Ascending aorta (tissue), 2 donors: ENCODE results near the gene ALPL. TPM values are rescaled to one million over a fixed set of nuclear protein-coding genes. Genes with fewer than 3 reads are reported as not detected.
"Not testable (repeated sequence)": the region's sequence is repeated elsewhere in the genome, so short reads cannot be mapped to it uniquely, and the experiment has no call there.

Source experiments
- DNase-seq, 2 donors: peaks; one replicate each; pipeline ENCODE4 v3.0.0-alpha.2; 2019; ENCODE audit warnings: low spot score in 2 of 2
- H3K27ac ChIP-seq, 2 donors: fragments of 200-600 bp; sonication (generic); one replicate each; pipeline ENCODE4 v1.5.1; 2016 to 2017; ENCODE audit warnings: mild to moderate bottlenecking in 1 of 2
- H3K27me3 ChIP-seq: fragments of 200-600 bp; sonication (generic); one replicate; pipeline ENCODE4 v1.5.1; 2017
- H3K36me3 ChIP-seq, 2 donors: fragments of 200-600 bp; sonication (generic); one replicate each; pipeline ENCODE4 v1.5.1; 2016
- H3K4me1 ChIP-seq, 2 donors: fragments of 200-600 bp; sonication (generic); one replicate each; pipeline ENCODE4 v1.5.1; 2016 to 2017; ENCODE audit warnings: mild to moderate bottlenecking in 1 of 2
- H3K4me3 ChIP-seq, 2 donors: fragments of 200-600 bp; sonication (generic); one replicate each; pipeline ENCODE4 v1.5.1; 2016 to 2017; ENCODE audit warnings: mild to moderate bottlenecking in 1 of 2
- H3K9me3 ChIP-seq, 2 donors: fragments of 200-600 bp; sonication (generic); one replicate each; pipeline ENCODE4 v1.5.1; 2016
- CTCF ChIP-seq, 3 experiments: fragments of 200-600 bp in 2 of 3; fragments of 450-650 bp in 1 of 3; sonication (generic) in 2 of 3; IDR thresholded peaks; one replicate each; pipeline ENCODE4 v1.5.1; 2016 to 2019; ENCODE audit warnings: antibody characterized with exemption in 3 of 3, mild to moderate bottlenecking in 1 of 3, moderate library complexity in 1 of 3
- intact Hi-C: fragments of 100-400 bp; cut with DNase I; formaldehyde crosslinking; loops from one replicate; pipeline ENCODE4 v1.15.1; 2023
- total RNA-seq: library from RNA; depleted of rRNA; stranded (reverse); fragments of >200 nt; gene quantifications from one replicate; pipeline ENCODE4 v1.1.0, GENCODE V29; 2016

The ALPL gene
- total RNA-seq: 35.3 TPM

- intact Hi-C loops: loop anchor here (2.0 kb wide), 1 partner anchor 149 kb away; no protein-coding TSS in a partner anchor
- Histone ChIP-seq H3K27me3 (peaks cover 9% of the 10 kb centered on the region), H3K9me3 (no peaks in the 10 kb centered on the region), H3K4me1 (peaks cover 4 to 5% of the 10 kb centered on the region in 2 donors), H3K36me3 (no peaks in the 10 kb centered on the region), H3K27ac (no peak within 1 kb of the TSS), H3K4me3 (peak within 1 kb of the TSS; percentile 44 to 53)
- DNase-seq: no peak
- TF ChIP-seq CTCF (IDR thresholded peaks at IDR 0.05): no peak
Observed at GRCh38 chr1:21509351-21510112, at the start of gene ALPL. TSS of gene ALPL (plus strand) at chr1:21509423. CDS start at chr1:21554082, 44,659 bp downstream.

GRCh38 chr1:21465127-21465526 is 44.1 kb upstream of the ALPL start:
- H3K27ac ChIP-seq, DNase-seq, H3K4me1 ChIP-seq, H3K27me3 ChIP-seq, intact Hi-C loops, H3K36me3 ChIP-seq, H3K4me3 ChIP-seq, H3K9me3 ChIP-seq: not testable (repeated sequence)

GRCh38 chr1:21467946-21468345 is 41.3 kb upstream of the ALPL start:
- H3K27me3 ChIP-seq, H3K27ac ChIP-seq, DNase-seq, intact Hi-C loops, H3K9me3 ChIP-seq, H3K4me1 ChIP-seq, H3K4me3 ChIP-seq, H3K36me3 ChIP-seq: not testable (repeated sequence)

- Histone ChIP-seq H3K27ac (no peak overlapping the region), H3K4me3 (no peak overlapping the region), H3K4me1 (no peaks in the 10 kb centered on the region), H3K36me3 (peaks cover 2 to 7% of the 10 kb centered on the region in 2 donors), H3K27me3 (no peaks in the 10 kb centered on the region), H3K9me3 (no peaks in the 10 kb centered on the region)
- intact Hi-C loops: no loop called here
- no peak for DNase-seq
- TF ChIP-seq CTCF (IDR thresholded peaks at IDR 0.05): peak in 1 of 3 experiments; percentile 10
Observed at GRCh38 chr1:21468599-21468998, 40.6 kb upstream of the ALPL start.

GRCh38 chr1:21469581-21469980 is 39.6 kb upstream of the ALPL start:
- H3K9me3 ChIP-seq: no peaks in the 10 kb centered on the region
- H3K27ac ChIP-seq: no peak overlapping the region
- H3K4me3 ChIP-seq: no peak overlapping the region
- H3K36me3 ChIP-seq: peaks cover 2 to 10% of the 10 kb centered on the region in 2 donors
- intact Hi-C loops: no loop called here
- H3K4me1 ChIP-seq: no peaks in the 10 kb centered on the region
- no peak for DNase-seq
- no peaks in the 10 kb centered on the region for H3K27me3 ChIP-seq
- TF ChIP-seq CTCF (IDR thresholded peaks at IDR 0.05): no peak

- H3K36me3 ChIP-seq: peaks cover 4 to 15% of the 10 kb centered on the region in 2 donors
- H3K4me1 ChIP-seq: no peaks in the 10 kb centered on the region
- intact Hi-C loops: no loop called here
- H3K4me3 ChIP-seq: no peak overlapping the region
- H3K27me3 ChIP-seq: no peaks in the 10 kb centered on the region
- H3K9me3 ChIP-seq: no peaks in the 10 kb centered on the region
- DNase-seq: no peak
- H3K27ac ChIP-seq: no peak overlapping the region
- no peak for TF ChIP-seq CTCF (IDR thresholded peaks at IDR 0.05)
Observed at GRCh38 chr1:21472861-21473260, 36.4 kb upstream of the ALPL start.
